C4-2B (cell line): ENCODE measurements around the gene SLC6A9.

ENCODE experiments used
- CTCF ChIP-seq: fragments of 450-650 bp; conservative IDR thresholded peaks from 2 replicates; pipeline ENCODE4 v1.5.1; 2017; ENCODE audit warnings: mild to moderate bottlenecking
- ZFX ChIP-seq: fragments of 450-650 bp; IDR thresholded peaks from 2 replicates; pipeline ENCODE4 v1.6.1; 2017

GRCh38 chr1:43994071-43994470 is 37.2 kb downstream of the SLC6A9 start:
- no peak for TF ChIP-seq CTCF
- TF ChIP-seq ZFX, result no peak
